ENCODE measurements around the gene STK31. TPM values are rescaled to one million over a fixed set of nuclear protein-coding genes. Genes with fewer than 3 reads are reported as not detected.
A peak's percentile ranks its signal among the peaks of the same experiment; 100 is the strongest.
"Not testable (repeated sequence)": the region's sequence is repeated elsewhere in the genome, so short reads cannot be mapped to it uniquely, and the experiment has no call there.

Gene STK31, protein sequence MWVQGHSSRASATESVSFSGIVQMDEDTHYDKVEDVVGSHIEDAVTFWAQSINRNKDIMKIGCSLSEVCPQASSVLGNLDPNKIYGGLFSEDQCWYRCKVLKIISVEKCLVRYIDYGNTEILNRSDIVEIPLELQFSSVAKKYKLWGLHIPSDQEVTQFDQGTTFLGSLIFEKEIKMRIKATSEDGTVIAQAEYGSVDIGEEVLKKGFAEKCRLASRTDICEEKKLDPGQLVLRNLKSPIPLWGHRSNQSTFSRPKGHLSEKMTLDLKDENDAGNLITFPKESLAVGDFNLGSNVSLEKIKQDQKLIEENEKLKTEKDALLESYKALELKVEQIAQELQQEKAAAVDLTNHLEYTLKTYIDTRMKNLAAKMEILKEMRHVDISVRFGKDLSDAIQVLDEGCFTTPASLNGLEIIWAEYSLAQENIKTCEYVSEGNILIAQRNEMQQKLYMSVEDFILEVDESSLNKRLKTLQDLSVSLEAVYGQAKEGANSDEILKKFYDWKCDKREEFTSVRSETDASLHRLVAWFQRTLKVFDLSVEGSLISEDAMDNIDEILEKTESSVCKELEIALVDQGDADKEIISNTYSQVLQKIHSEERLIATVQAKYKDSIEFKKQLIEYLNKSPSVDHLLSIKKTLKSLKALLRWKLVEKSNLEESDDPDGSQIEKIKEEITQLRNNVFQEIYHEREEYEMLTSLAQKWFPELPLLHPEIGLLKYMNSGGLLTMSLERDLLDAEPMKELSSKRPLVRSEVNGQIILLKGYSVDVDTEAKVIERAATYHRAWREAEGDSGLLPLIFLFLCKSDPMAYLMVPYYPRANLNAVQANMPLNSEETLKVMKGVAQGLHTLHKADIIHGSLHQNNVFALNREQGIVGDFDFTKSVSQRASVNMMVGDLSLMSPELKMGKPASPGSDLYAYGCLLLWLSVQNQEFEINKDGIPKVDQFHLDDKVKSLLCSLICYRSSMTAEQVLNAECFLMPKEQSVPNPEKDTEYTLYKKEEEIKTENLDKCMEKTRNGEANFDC
- total RNA-seq (under 1 TPM; 0.26 to 0.80 TPM), total RNA-seq (1.2 to 1.3 reads per million in 2 donors)

DNA sequence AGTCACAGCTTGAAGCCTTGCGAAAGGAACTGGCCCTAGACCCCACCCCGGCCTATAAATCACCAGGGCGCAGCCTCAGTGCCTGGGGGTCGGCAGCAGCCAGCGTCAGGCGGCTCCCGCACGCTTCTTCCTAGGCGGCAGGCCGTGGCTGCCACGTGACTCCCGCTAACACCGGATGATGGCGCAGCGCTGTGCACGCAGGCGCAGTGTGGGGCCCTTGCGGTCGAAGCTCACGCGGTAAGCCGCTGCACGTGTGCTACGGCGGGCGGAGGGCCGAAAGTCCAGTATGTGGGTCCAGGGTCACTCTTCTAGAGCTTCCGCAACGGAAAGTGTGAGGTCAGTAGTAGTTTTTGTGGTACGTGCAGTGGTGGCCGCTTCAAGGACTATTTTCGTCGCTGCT is at the start of gene STK31:
TSS of gene STK31 (plus strand) at position 220 of the 400 bp plus-strand sequence. CDS start at position 287, 67 bp downstream.
- H3K4me1 Mint-ChIP-seq = peaks cover 2% of the 10 kb centered on the region
- H3K9me3 ChIP-seq (ENCODE audit: control insufficient read depth, low read length, poor library complexity, severe bottlenecking) = no peaks in the 10 kb centered on the region
- no peak within 1 kb of the TSS for H3K4me3 Mint-ChIP-seq

DNA sequence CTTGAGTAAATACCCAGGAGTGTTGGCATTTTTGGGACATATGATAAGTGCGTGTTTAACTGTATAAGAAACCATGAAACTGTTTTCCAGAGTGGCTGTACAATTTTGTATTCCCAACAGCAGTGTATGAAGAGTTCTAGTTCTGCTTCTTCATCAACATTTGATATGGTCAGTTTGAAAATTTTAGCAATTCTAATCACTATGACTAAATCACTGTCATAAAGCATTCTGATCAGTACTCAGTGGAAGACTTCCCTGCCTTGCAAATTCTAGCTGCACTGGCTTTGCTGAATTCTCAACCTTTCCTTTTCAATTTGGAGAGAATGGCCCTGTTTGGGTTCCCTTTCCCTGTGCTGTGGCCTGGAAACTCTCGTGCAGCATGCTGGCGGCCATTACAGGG is 48.6 kb upstream of the STK31 start:
- DNase-seq (no peak), ATAC-seq (no peak)
- Mint-ChIP-seq H3K4me1 (no peaks in the 10 kb centered on the region), H3K4me3 (no peak overlapping the region), H3K36me3 (ENCODE audit: low read depth) (peaks cover 7% of the 10 kb centered on the region), H3K27me3 (peaks cover 7% of the 10 kb centered on the region), H3K27ac (no peak overlapping the region)
- no peaks in the 10 kb centered on the region for H3K9me3 ChIP-seq (ENCODE audit: control insufficient read depth, low read length, poor library complexity, severe bottlenecking)

More for the DNA sequence above, at the start of gene STK31:
- Mint-ChIP-seq H3K36me3 (ENCODE audit: low read depth) (no peaks in the 10 kb centered on the region), H3K27me3 (peaks cover 5% of the 10 kb centered on the region), H3K27ac (no peak within 1 kb of the TSS)
- no peak for ATAC-seq
- no peak for DNase-seq

DNA sequence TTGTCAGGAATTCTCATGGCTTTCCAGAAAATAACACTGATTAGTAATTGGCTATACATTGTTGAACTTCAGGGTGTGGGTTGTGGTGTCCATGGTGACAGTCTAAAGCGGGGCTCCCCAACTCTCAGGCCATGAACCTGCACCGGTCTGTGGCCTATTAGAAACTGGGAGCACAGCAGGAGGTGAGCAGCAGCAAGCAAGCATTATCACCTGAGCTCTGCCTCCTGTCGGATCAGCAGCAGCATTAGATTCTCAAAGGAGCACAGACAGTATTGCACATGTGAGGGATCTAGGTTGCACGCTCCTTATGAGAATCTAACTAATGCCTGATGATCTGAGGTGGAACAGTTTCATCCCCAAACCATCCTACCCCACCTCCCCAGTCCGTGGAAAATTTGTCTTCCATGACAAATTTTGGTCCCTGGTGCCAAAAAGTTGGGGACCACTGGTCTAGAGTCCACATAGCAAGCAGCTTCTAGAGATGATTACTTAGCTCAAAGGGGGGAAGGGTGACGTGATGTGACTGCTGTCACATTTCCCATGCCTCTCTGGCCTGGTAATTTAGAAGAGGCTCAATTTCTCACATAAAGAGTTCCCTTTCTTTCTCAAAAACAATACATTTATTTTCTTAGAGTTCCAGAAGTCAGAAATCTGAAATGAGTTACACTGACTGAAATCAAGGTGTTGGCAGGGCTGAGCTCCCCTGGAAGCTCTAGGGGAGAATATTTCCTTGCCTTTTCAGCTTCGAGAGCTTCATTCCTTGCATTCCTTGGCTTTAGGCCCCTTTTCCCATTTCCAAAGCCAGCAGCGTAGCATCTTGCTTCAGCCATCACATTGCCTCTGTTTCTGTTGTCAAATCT is 47.7 kb upstream of the STK31 start:
- Mint-ChIP-seq H3K4me3 (no peak overlapping the region), H3K4me1 (no peaks in the 10 kb centered on the region), H3K27ac (no peak overlapping the region), H3K36me3 (ENCODE audit: low read depth) (peaks cover 7% of the 10 kb centered on the region), H3K27me3 (peaks cover 7% of the 10 kb centered on the region)
- ATAC-seq (no peak), DNase-seq (no peak)
- no peaks in the 10 kb centered on the region for H3K9me3 ChIP-seq (ENCODE audit: control insufficient read depth, low read length, poor library complexity, severe bottlenecking)

DNA sequence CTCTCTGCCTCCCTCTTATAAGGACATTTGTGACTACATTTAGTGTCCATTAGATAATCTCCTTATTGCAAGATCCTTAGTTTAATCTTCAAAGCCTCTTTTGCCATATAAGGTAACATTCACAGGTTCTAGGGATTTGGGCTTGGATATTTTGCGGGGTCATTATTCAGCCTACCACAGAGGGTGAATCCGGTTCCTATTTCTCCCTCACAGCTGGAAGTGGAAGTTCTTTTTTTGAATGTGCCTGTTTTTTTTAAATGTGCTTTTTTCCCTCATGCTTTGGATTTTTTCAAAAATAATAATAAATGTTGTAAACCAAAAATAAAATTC is 47.1 kb upstream of the STK31 start:
- H3K9me3 ChIP-seq (ENCODE audit: control insufficient read depth, low read length, poor library complexity, severe bottlenecking) = no peaks in the 10 kb centered on the region
- no peak overlapping the region for H3K27ac Mint-ChIP-seq
- ATAC-seq (no peak), DNase-seq (no peak)
- H3K27me3 Mint-ChIP-seq = peaks cover 7% of the 10 kb centered on the region
- H3K4me1 Mint-ChIP-seq = no peaks in the 10 kb centered on the region
- H3K36me3 Mint-ChIP-seq (ENCODE audit: low read depth) = peaks cover 7% of the 10 kb centered on the region
- H3K4me3 Mint-ChIP-seq = no peak overlapping the region

DNA sequence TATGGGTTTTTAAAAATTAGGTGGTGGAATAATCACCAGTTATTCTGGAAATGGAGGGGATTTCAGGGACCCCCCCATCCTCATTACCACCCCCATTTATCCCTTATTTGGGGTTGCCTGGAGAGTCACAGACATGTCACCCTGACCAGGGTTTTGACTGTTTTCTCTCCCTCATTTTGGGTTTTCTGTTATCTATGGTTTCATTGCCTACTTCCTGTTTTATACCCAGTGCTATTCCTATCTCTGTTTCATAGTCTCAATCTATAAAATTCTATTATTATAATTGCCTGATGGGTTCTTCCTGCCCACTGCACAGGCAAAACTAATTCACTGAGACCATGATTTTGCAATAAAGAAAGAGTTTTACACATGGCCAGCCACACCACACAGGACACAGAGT is 45.9 kb upstream of the STK31 start:
- H3K4me3 Mint-ChIP-seq = no peak overlapping the region
- no peaks in the 10 kb centered on the region for H3K9me3 ChIP-seq (ENCODE audit: control insufficient read depth, low read length, poor library complexity, severe bottlenecking)
- H3K36me3 Mint-ChIP-seq (ENCODE audit: low read depth) = peaks cover 7% of the 10 kb centered on the region
- no peaks in the 10 kb centered on the region for H3K4me1 Mint-ChIP-seq
- peaks cover 7% of the 10 kb centered on the region for H3K27me3 Mint-ChIP-seq
- ATAC-seq (no peak), DNase-seq (no peak)
- no peak overlapping the region for H3K27ac Mint-ChIP-seq

DNA sequence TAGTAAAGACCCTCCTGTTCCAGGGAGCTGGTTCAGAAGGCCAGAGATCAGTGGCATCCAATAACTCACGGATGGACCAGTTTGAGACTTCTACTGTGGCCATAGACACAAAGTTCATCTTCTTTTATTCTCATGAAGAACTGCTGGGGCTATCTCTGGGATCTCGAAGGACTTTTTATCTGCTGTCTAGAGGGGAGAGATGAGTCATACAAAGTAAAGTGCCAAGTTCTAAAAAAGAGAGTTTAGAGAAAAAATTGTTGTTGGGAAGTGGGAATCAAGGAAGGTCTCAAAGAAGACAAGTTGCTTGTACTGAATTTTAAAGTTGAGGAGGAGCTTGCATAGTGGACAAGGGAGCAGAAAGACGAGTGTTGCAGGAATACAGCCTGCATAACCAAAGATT is 38.0 kb upstream of the STK31 start:
- H3K36me3 Mint-ChIP-seq (ENCODE audit: low read depth) = peaks cover 4% of the 10 kb centered on the region
- no peaks in the 10 kb centered on the region for H3K4me1 Mint-ChIP-seq
- DNase-seq (no peak), ATAC-seq (no peak)
- no peaks in the 10 kb centered on the region for H3K9me3 ChIP-seq (ENCODE audit: control insufficient read depth, low read length, poor library complexity, severe bottlenecking)
- no peak overlapping the region for H3K27ac Mint-ChIP-seq
- peaks cover 14% of the 10 kb centered on the region for H3K27me3 Mint-ChIP-seq
- no peak overlapping the region for H3K4me3 Mint-ChIP-seq

DNA sequence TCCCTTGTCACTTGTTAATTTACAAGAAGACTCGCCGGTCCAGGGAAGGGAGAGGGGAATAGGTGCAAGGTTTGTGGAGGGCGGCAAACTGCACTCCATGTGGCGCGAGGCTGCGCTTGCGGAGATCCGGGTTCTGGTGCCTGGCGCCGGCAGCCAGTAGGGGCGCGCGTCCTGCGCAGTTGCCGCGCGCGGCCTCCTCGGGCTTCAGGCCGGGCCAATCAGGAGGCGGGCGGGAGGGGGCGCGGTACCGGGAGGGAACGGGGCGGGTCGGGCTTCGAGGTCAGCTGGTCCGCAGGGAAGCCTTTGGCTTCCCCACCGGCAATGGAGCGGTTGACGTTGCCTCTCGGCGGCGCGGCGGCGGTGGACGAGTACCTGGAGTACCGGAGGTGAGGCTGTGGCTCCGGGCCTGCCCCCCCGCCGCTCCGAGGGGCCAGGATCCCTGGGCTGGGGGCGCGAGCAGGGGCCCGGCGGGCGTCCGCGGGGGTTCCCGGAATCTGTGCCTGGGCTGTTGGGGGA is 30.1 kb upstream of the STK31 start, which contains the start of gene FAM221A:
TSS of gene FAM221A (plus strand) at position 302 of the 516 bp plus-strand sequence. CDS start at position 322, 20 bp downstream.
- H3K4me3 Mint-ChIP-seq = peak within 1 kb of the TSS; percentile 86
- ATAC-seq (peak; percentile 99), DNase-seq (peak; percentile 66 to 80 (median 80))
- H3K27ac Mint-ChIP-seq = peak within 1 kb of the TSS; percentile 21
- H3K9me3 ChIP-seq (ENCODE audit: control insufficient read depth, low read length, poor library complexity, severe bottlenecking) = no peaks in the 10 kb centered on the region
- peaks cover 4% of the 10 kb centered on the region for H3K4me1 Mint-ChIP-seq
- no peaks in the 10 kb centered on the region for H3K27me3 Mint-ChIP-seq
- H3K36me3 Mint-ChIP-seq (ENCODE audit: low read depth) = peaks cover 2% of the 10 kb centered on the region

DNA sequence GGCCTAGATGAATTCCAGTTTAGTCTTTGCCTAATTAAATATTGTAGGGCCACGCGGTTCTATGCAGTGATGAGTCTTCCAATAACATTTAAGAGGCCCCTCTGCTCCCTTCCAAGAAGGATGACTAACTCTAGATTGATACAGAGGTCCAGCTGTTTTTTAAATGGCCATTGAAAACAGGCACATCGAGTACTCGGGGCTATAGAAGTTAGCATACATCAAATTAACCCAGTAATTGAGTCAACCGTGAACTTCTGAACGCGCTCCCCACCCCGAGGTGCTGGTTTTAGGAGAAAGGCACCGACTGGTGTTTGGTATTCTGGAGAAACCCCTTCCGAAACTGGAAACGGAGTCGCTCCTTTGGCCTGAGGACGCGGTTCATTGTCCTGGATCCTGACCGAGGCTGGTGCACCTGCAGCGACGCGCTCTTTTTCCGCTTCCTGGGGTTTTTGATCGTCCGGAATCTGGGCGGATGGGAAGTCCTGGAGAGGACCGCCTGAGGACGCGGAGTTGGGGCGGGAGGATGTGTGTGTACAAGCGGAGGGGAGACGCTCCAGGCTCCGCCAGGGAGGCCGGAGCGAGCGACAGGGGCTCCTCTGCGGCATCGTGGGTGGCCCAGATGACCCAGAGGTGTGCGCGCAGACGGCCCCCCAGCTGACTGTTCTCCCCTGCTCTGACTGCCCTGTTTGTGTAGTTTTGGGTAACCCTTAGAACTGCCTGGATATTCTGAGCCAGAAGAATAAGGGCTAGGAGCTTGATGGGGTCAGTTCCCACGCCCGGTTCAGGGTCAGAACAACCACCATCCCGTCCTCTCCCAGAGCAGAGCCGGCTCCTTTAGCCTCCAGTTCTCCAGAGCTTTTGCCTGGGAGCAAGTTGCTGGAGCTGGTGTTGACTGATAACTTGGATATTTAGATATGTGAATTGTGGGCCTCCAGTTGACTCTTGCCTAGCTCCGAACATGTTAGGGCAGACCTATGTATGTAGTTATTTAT is 29.3 kb upstream of the STK31 start:
- ATAC-seq (peak; percentile 36), DNase-seq (peak; percentile 17 to 22 (median 18))
- no peaks in the 10 kb centered on the region for H3K36me3 Mint-ChIP-seq (ENCODE audit: low read depth)
- H3K4me1 Mint-ChIP-seq = peaks cover 8% of the 10 kb centered on the region
- H3K4me3 Mint-ChIP-seq = peak overlapping the region; percentile 86
- H3K9me3 ChIP-seq (ENCODE audit: control insufficient read depth, low read length, poor library complexity, severe bottlenecking) = no peaks in the 10 kb centered on the region
- peak overlapping the region; percentile 21 for H3K27ac Mint-ChIP-seq
- no peaks in the 10 kb centered on the region for H3K27me3 Mint-ChIP-seq

DNA sequence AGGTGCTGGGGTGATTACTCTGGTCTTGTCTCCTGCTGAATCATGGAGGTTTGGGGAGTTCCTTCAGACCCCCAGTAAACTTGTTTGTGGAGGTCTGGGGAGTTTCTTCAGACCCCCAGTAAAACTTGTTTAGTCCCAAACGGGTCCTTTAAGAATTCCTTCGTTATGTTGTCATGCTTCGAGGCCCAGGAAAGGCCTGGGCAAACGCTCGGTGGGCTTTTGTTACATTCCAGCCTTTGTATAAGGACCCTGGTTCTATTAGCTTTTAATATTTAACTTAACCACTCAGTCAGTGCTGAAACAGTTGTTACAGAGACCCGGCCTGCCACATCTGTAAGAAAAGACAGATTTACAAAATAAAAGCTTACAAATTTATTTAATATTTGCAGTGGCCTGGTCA is 26.0 kb upstream of the STK31 start:
- not testable (repeated sequence) for H3K36me3 Mint-ChIP-seq (ENCODE audit: low read depth); DNase-seq; ATAC-seq; H3K27me3 Mint-ChIP-seq; H3K9me3 ChIP-seq (ENCODE audit: control insufficient read depth, low read length, poor library complexity, severe bottlenecking); H3K4me3 Mint-ChIP-seq; H3K4me1 Mint-ChIP-seq; H3K27ac Mint-ChIP-seq

DNA sequence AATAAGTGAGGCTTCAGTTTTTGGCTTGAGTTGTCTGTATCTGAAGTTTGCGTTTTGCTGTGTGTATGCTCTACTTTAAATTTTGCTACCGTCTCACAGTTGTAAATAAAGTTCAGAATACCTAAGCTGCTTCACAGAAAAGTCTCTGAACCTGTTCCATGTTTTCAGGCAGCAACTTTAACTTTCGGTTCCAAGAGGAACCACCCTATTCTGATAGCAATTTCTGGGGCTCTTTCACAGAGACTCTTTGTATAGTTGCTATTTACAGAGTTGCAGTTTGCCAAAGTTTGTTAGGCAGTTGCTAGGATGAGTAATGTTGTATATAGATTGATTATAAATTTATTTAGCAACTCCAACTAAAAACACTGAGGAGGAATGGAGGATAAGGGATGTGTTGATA is 24.3 kb upstream of the STK31 start:
- Mint-ChIP-seq H3K4me1 (peaks cover 4% of the 10 kb centered on the region), H3K27ac (no peak overlapping the region), H3K27me3 (no peaks in the 10 kb centered on the region), H3K4me3 (no peak overlapping the region), H3K36me3 (ENCODE audit: low read depth) (peaks cover 2% of the 10 kb centered on the region)
- no peaks in the 10 kb centered on the region for H3K9me3 ChIP-seq (ENCODE audit: control insufficient read depth, low read length, poor library complexity, severe bottlenecking)
- no peak for DNase-seq
- no peak for ATAC-seq

DNA sequence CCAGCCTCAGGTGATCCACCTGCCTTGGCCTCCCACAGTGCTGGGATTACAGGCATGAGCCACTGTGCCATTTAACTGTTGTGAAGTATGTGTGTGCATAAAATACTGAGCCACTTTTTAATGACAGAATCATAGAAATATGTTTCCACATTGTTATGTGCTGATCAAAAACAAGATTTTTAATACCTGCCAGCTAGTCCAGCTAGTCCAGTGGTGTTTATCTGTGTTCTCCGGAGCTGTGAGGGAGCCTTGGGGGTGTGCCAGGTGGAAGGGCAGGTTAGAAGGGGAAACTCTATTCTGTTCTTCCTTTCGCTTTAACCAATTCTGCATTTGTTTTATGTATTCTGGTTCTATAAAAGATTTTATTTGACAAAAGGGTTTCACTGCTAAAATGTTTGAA is 23.0 kb upstream of the STK31 start:
- Mint-ChIP-seq H3K36me3 (ENCODE audit: low read depth) (peaks cover 2% of the 10 kb centered on the region), H3K27me3 (no peaks in the 10 kb centered on the region), H3K4me3 (no peak overlapping the region), H3K27ac (no peak overlapping the region), H3K4me1 (peaks cover 8% of the 10 kb centered on the region)
- no peak for ATAC-seq
- DNase-seq = no peak
- no peaks in the 10 kb centered on the region for H3K9me3 ChIP-seq (ENCODE audit: control insufficient read depth, low read length, poor library complexity, severe bottlenecking)

All from T-helper 17 cell (primary cell).